HEK293 (cell line): ENCODE measurements around the gene SFSWAP.

Experiments used
- BCL11B ChIP-seq: fragments of 450-650 bp; formaldehyde crosslinking; IDR thresholded peaks from 2 replicates; pipeline ENCODE4 v1.5.1; 2016; ENCODE audit warnings: low read depth, missing biosample characterization, missing genetic modification characterization
- CTCF ChIP-seq: fragments of 450-650 bp; formaldehyde crosslinking; IDR thresholded peaks from 2 replicates; pipeline ENCODE4 v1.5.1; 2016; ENCODE audit warnings: missing biosample characterization, missing genetic modification characterization
- HIC1 ChIP-seq: fragments of 450-650 bp; formaldehyde crosslinking; IDR thresholded peaks from 2 replicates; pipeline ENCODE4 v1.5.1; 2016; ENCODE audit warnings: missing biosample characterization, missing genetic modification characterization
- PBX3 ChIP-seq: sonication (generic); formaldehyde crosslinking; IDR thresholded peaks from 2 replicates; pipeline ENCODE4 v1.8.1; 2022; ENCODE audit warnings: mild to moderate bottlenecking, moderate library complexity, missing genetic modification reagents
- ZBTB1 ChIP-seq: fragments of 450-650 bp; formaldehyde crosslinking; IDR thresholded peaks from 2 replicates; pipeline ENCODE4 v1.5.1; 2016; ENCODE audit warnings: missing biosample characterization, missing genetic modification characterization
- ZNF24 ChIP-seq: fragments of 450-650 bp; formaldehyde crosslinking; IDR thresholded peaks from 2 replicates; pipeline ENCODE4 v1.5.1; 2016; ENCODE audit warnings: missing biosample characterization, missing genetic modification characterization
- ZNF423 ChIP-seq: fragments of 450-650 bp; formaldehyde crosslinking; IDR thresholded peaks from 2 replicates; pipeline ENCODE4 v1.5.1; 2016; ENCODE audit warnings: missing biosample characterization, missing genetic modification characterization
- ZNF571 ChIP-seq: fragments of 450-650 bp; formaldehyde crosslinking; IDR thresholded peaks from 2 replicates; pipeline ENCODE4 v1.5.0; 2017; ENCODE audit warnings: missing biosample characterization, missing genetic modification characterization
- ZNF704 ChIP-seq: fragments of 450-650 bp; formaldehyde crosslinking; IDR thresholded peaks from 2 replicates; pipeline ENCODE4 v1.5.1; 2016; ENCODE audit warnings: missing biosample characterization, missing genetic modification characterization

GRCh38 chr12:131797588-131797934, 86.7 kb downstream of the SFSWAP start:
- TF ChIP-seq ZNF423 (tag by site-specific recombination) (no peak), CTCF (tag by site-specific recombination) (no peak), ZNF704 (no peak), HIC1 (tag by site-specific recombination) (no peak), ZBTB1 (tag by site-specific recombination) (no peak), ZNF24 (no peak), PBX3 (no peak), ZNF571 (tag by site-specific recombination) (no peak), BCL11B (no peak)
